NT2/D1 (cell line): Measurements from ENCODE around the gene CCDC34.

Experiments
- SUZ12 ChIP-seq: IDR thresholded peaks from 2 replicates; pipeline ENCODE4 v1.6.1; 2011; ENCODE audit not compliant: insufficient read length, insufficient read depth; ENCODE audit errors: extremely low read depth
- YY1 ChIP-seq: IDR thresholded peaks from 2 replicates; pipeline ENCODE4 v1.6.1; 2011; ENCODE audit not compliant: insufficient read length, insufficient read depth
- ZNF274 ChIP-seq: IDR thresholded peaks from 2 replicates; pipeline ENCODE4 v1.6.1; 2011; ENCODE audit warnings: mild to moderate bottlenecking, low read depth, low read length

- no peak for TF ChIP-seq ZNF274
- no peak for TF ChIP-seq YY1
- no peak for TF ChIP-seq SUZ12
Measured at GRCh38 chr11:27373392-27373791, 10.4 kb upstream of the CCDC34 start.
